GM18909 (cell line): ENCODE results near the gene ZNF778.
"Not testable (repeated sequence)": the region's sequence is repeated elsewhere in the genome, so short reads cannot be mapped to it uniquely, and the experiment has no call there.

Experiments used
- ATAC-seq: cut with Tn5 transposase; IDR thresholded peaks from one replicate; pipeline ENCODE4 v1.9.1; 2021; ENCODE audit warnings: mild to moderate bottlenecking; ENCODE audit not compliant: unreplicated experiment, poor library complexity

The ZNF778 gene

GRCh38 chr16:89210165-89210903, 7.2 kb upstream of the ZNF778 start:
- no peak for ATAC-seq

- ATAC-seq, result no peak
These were observed 6.5 kb upstream of the ZNF778 start for GRCh38 chr16:89210904-89211515.

- ATAC-seq, result no peak
These were observed 977 bp upstream of the ZNF778 start for GRCh38 chr16:89216315-89217137.

- no peak for ATAC-seq
These were observed 440 bp upstream of the ZNF778 start for GRCh38 chr16:89217138-89217387.

- ATAC-seq, result no peak
These were observed 1.9 kb downstream of the ZNF778 start for GRCh38 chr16:89219365-89219764.

- no peak for ATAC-seq
These were observed 4.1 kb downstream of the ZNF778 start for GRCh38 chr16:89221604-89222003.

- no peak for ATAC-seq
These were observed 5.4 kb downstream of the ZNF778 start for GRCh38 chr16:89222931-89223330.

- no peak for ATAC-seq
These were observed 7.2 kb downstream of the ZNF778 start for GRCh38 chr16:89224665-89225064.

GRCh38 chr16:89230255-89230654, 12.8 kb downstream of the ZNF778 start:
- no peak for ATAC-seq

- no peak for ATAC-seq
These were observed 14.6 kb downstream of the ZNF778 start for GRCh38 chr16:89232107-89232506.

GRCh38 chr16:89233678-89234490, 16.4 kb downstream of the ZNF778 start:
- no peak for ATAC-seq

GRCh38 chr16:89237733-89238132, 20.2 kb downstream of the ZNF778 start:
- ATAC-seq, result no peak

- peak; percentile 63 for ATAC-seq
These were observed 23.9 kb downstream of the ZNF778 start for GRCh38 chr16:89241187-89242007.

- no peak for ATAC-seq
These were observed 25.3 kb downstream of the ZNF778 start for GRCh38 chr16:89242795-89243200.

GRCh38 chr16:89243664-89244063, 26.2 kb downstream of the ZNF778 start:
- no peak for ATAC-seq

GRCh38 chr16:89244264-89244663, 26.8 kb downstream of the ZNF778 start:
- not testable (repeated sequence) for ATAC-seq

- no peak for ATAC-seq
These were observed 27.3 kb downstream of the ZNF778 start for GRCh38 chr16:89244754-89245153.

GRCh38 chr16:89246383-89246902, 28.9 kb downstream of the ZNF778 start:
- ATAC-seq, result no peak

GRCh38 chr16:89246903-89247733, 29.6 kb downstream of the ZNF778 start:
- ATAC-seq, result peak; percentile 82
